ENCODE data around the gene DPM3. TPM values are rescaled to one million over a fixed set of nuclear protein-coding genes. Genes with fewer than 3 reads are reported as not detected.

Gene DPM3
- total and polyA plus RNA-seq, 2 of the 4 experiments (the other 2 are of a cell fraction) = 29.0 to 129 TPM

- no peak overlapping the region for H3K9ac ChIP-seq (ENCODE audit: low read depth, low read length)
- no peak overlapping the region for H3K4me3 ChIP-seq (ENCODE audit: insufficient read depth, low read depth, low read length)
- no peak overlapping the region for H4K91ac ChIP-seq (ENCODE audit: insufficient read depth, low read depth, low read length)
- H4K8ac ChIP-seq (ENCODE audit: low read depth in 2 of 2, low read length in 2 of 2) = no peak overlapping the region
- no peak overlapping the region for H2BK15ac ChIP-seq (ENCODE audit: low read depth, low read length)
- no peak overlapping the region for H3K4me2 ChIP-seq (ENCODE audit: low read depth, low read length)
- no peak overlapping the region for H2BK20ac ChIP-seq (ENCODE audit: low read depth, low read length)
- H2BK5ac ChIP-seq (ENCODE audit: low read depth, low read length, poor library complexity, severe bottlenecking) = no peak overlapping the region
- H4K20me1 ChIP-seq (ENCODE audit: insufficient read depth, low read length) = no peaks in the 10 kb centered on the region
- POLR2A ChIA-PET (ENCODE audit: unreplicated experiment) = no interaction called here
- no peaks in the 10 kb centered on the region for H3K9me3 ChIP-seq (ENCODE audit: control insufficient read depth, insufficient read depth, low read length)
- no peak overlapping the region for H3K18ac ChIP-seq (ENCODE audit: low read depth, low read length)
- CTCF ChIA-PET = no interaction called here
- H3K79me1 ChIP-seq (ENCODE audit: low read depth in 1 of 2, low read length in 2 of 2) = no peaks in the 10 kb centered on the region
- no peak for TF ChIP-seq MAZ (IDR thresholded peaks at IDR 0.05; ENCODE audit: borderline replicate concordance, low read depth, low read length)
- TF ChIP-seq NFE2L2 (IDR thresholded peaks at IDR 0.05; ENCODE audit: low read depth, low read length) = no peak
- no peak for TF ChIP-seq POLR2A (IDR thresholded peaks at IDR 0.05; ENCODE audit: low read depth, low read length)
- TF ChIP-seq RCOR1 (IDR thresholded peaks at IDR 0.05; ENCODE audit: insufficient replicate concordance, low read length) = no peak
- no peak for TF ChIP-seq MXI1 (IDR thresholded peaks at IDR 0.05; ENCODE audit: borderline replicate concordance, low read depth, low read length)
- no peak for TF ChIP-seq CEBPB (IDR thresholded peaks at IDR 0.05; ENCODE audit: low read depth, low read length)
- no peak for TF ChIP-seq FOS (IDR thresholded peaks at IDR 0.05; ENCODE audit: low read depth, low read length)
- no peak overlapping the region for H3K27ac ChIP-seq (ENCODE audit: insufficient read depth, low read length)
- H2AK5ac ChIP-seq (ENCODE audit: low read depth, low read length) = no peak overlapping the region
- WGBS, 2 experiments (ENCODE audit: extremely low coverage in 2 of 2, insufficient read length in 1 of 2) = no CpG with 5 or more reads among the region's 6 CpGs
- H3K14ac ChIP-seq (replicated peaks; ENCODE audit: low read depth, low read length) = no peak overlapping the region
- H3K27me3 ChIP-seq (ENCODE audit: control insufficient read depth, insufficient read depth, low read length) = peaks cover 54% of the 10 kb centered on the region
- no peak overlapping the region for H2BK120ac ChIP-seq (ENCODE audit: low read depth, low read length)
- no peaks in the 10 kb centered on the region for H3K9me1 ChIP-seq (ENCODE audit: insufficient read depth, low read length)
- intact Hi-C loops (cut with micrococcal nuclease) = no loop called here
- H2AK9ac ChIP-seq (replicated peaks; ENCODE audit: low read depth, low read length, poor library complexity) = no peak overlapping the region
- ATAC-seq (ENCODE audit: low read depth) (no peak), DNase-seq (no peak)
- no peaks in the 10 kb centered on the region for H3K36me3 ChIP-seq (ENCODE audit: control insufficient read depth, insufficient read depth, low read length)
- BruUV-seq (replicated peaks) = no TSS peak
- H3K4ac ChIP-seq (ENCODE audit: low read depth, low read length) = no peak overlapping the region
- H3K56ac ChIP-seq (ENCODE audit: extremely low read depth, insufficient read depth, low read length) = no peak overlapping the region
- in situ Hi-C loops (cut with MboI; ENCODE audit: low sequenced_read_pairs) = no loop called here
- dilution Hi-C loops (cut with HindIII; ENCODE audit: low sequenced_read_pairs, unreplicated experiment) = no loop called here
- H3K4me1 ChIP-seq (ENCODE audit: control insufficient read depth, insufficient read depth, low read length) = no peaks in the 10 kb centered on the region
- no peak overlapping the region for H2AFZ ChIP-seq (replicated peaks; ENCODE audit: low read length, poor library complexity)
- no peak overlapping the region for H4K5ac ChIP-seq (ENCODE audit: low read depth, low read length)
- no peak overlapping the region for H3K23ac ChIP-seq (ENCODE audit: low read depth, low read length)
These were observed 33.5 kb downstream of the DPM3 start for GRCh38 chr1:155106862-155107261.
